Measurements from ENCODE around the gene URAD.

URAD gene

GRCh38 chr13:27997904-27998522 lies 9.5 kb upstream of the URAD start:
- DNase-seq = no peak

GRCh38 chr13:27991881-27992280 lies 3.4 kb upstream of the URAD start:
- DNase-seq = no peak

- DNase-seq = no peak
Measured at GRCh38 chr13:27985600-27985999, 2.9 kb downstream of the URAD start.

- no peak for DNase-seq
Measured at GRCh38 chr13:27982361-27982760, 6.1 kb downstream of the URAD start.

GRCh38 chr13:27981006-27981708 lies 7.3 kb downstream of the URAD start:
- DNase-seq = no peak

GRCh38 chr13:27980280-27980998 lies 8.1 kb downstream of the URAD start:
- no peak for DNase-seq

- no peak for DNase-seq
Measured at GRCh38 chr13:27979765-27980279, 8.7 kb downstream of the URAD start.

- no peak for DNase-seq
Measured at GRCh38 chr13:27979001-27979643, 9.4 kb downstream of the URAD start.

GRCh38 chr13:27978301-27978968 lies 10.1 kb downstream of the URAD start:
- no peak for DNase-seq

GRCh38 chr13:27977476-27978300 lies 10.8 kb downstream of the URAD start:
- no peak for DNase-seq

GRCh38 chr13:27976362-27977091 lies 12.0 kb downstream of the URAD start:
- DNase-seq = no peak

GRCh38 chr13:27975564-27976361 lies 12.7 kb downstream of the URAD start:
- DNase-seq = no peak

- no peak for DNase-seq
Measured at GRCh38 chr13:27973961-27974662, 14.4 kb downstream of the URAD start.

- DNase-seq = no peak
Measured at GRCh38 chr13:27973291-27973690, 15.2 kb downstream of the URAD start.

GRCh38 chr13:27972478-27972820 lies 16.0 kb downstream of the URAD start:
- DNase-seq = no peak

GRCh38 chr13:27971776-27972477 lies 16.6 kb downstream of the URAD start:
- no peak for DNase-seq

- no peak for DNase-seq
Measured at GRCh38 chr13:27971236-27971645, 17.3 kb downstream of the URAD start.

GRCh38 chr13:27970382-27971235 lies 17.9 kb downstream of the URAD start:
- no peak for DNase-seq
